ENCODE measurements around the gene ZNF605.
"Not testable (repeated sequence)": the region's sequence is repeated elsewhere in the genome, so short reads cannot be mapped to it uniquely, and the experiment has no call there.

Gene ZNF605

DNA sequence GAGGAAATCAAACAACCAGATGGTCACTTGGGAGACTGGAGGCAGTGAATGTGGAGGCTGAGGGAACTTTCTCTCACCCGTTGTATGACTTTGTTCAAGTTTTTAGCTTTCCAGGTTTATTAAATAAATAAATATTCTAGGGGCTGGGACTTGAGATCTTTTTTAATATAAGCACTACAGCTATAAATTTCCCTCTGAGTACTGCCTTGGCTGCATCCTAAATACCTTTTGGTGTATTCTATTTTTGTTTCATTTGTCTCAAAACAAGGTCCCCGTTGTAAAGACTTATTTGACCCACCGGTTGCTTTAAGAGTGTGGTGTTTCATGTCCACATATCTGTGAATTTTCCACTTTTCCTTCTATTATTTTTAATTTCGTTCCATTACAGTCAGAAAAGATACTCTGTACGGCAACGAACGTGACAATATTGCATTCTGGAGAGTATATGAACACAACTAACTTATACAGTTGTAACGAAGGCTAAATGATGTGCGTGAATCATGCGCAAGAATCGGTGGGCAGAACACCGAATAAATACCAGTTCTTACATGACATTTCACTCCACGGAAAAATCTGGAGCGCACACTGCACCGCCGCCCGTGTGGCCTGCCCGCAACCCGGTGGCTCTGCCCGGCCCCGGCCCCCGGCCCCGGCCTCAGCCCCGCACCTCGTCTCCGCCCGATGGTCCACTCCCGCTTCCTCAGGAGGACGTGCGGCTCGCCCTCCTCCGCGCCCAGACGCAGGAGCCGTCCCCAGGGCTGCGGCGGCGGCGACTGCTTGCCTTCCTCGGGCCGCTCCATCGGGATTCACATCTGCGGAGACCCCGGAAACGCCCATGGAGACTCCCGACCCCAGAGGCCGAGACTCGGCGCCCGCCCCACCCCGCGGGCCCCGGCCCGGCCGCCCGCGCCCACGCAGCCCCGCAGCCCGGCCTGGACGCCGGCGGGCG lies 69.3 kb downstream of the ZNF605 start:
- H3K9me3 ChIP-seq (ENCODE audit: control insufficient read depth, low read length): no peaks in the 10 kb centered on the region
- H3K9ac ChIP-seq (ENCODE audit: low read length): peak overlapping the region; percentile 76
- H3K4me1 ChIP-seq (ENCODE audit: control insufficient read depth, insufficient read depth, low read length): peaks cover 5% of the 10 kb centered on the region
- H3K27me3 ChIP-seq (ENCODE audit: control insufficient read depth, insufficient read depth, low read length): no peaks in the 10 kb centered on the region
- no peaks in the 10 kb centered on the region for H3K36me3 ChIP-seq (ENCODE audit: control insufficient read depth, insufficient read depth, low read length)
- peak overlapping the region; percentile 9 for H3K4me3 ChIP-seq (ENCODE audit: low read length)

GRCh38 chr12:132881818-132882217 lies 74.3 kb downstream of the ZNF605 start:
- no peak overlapping the region for H3K4me3 ChIP-seq (ENCODE audit: low read length)
- no peaks in the 10 kb centered on the region for H3K27me3 ChIP-seq (ENCODE audit: control insufficient read depth, insufficient read depth, low read length)
- H3K9ac ChIP-seq (ENCODE audit: low read length): no peak overlapping the region
- H3K9me3 ChIP-seq (ENCODE audit: control insufficient read depth, low read length): no peaks in the 10 kb centered on the region
- H3K36me3 ChIP-seq (ENCODE audit: control insufficient read depth, insufficient read depth, low read length): peaks cover 5% of the 10 kb centered on the region
- H3K4me1 ChIP-seq (ENCODE audit: control insufficient read depth, insufficient read depth, low read length): peaks cover 5% of the 10 kb centered on the region

- not testable (repeated sequence) for H3K27me3 ChIP-seq (ENCODE audit: control insufficient read depth, insufficient read depth, low read length); H3K9ac ChIP-seq (ENCODE audit: low read length); H3K9me3 ChIP-seq (ENCODE audit: control insufficient read depth, low read length); H3K4me1 ChIP-seq (ENCODE audit: control insufficient read depth, insufficient read depth, low read length); H3K4me3 ChIP-seq (ENCODE audit: low read length)
- peaks cover 16% of the 10 kb centered on the region for H3K36me3 ChIP-seq (ENCODE audit: control insufficient read depth, insufficient read depth, low read length)
Measured at GRCh38 chr12:132874620-132875019, 81.5 kb downstream of the ZNF605 start.

GRCh38 chr12:132874175-132874574 lies 81.9 kb downstream of the ZNF605 start:
- H3K36me3 ChIP-seq (ENCODE audit: control insufficient read depth, insufficient read depth, low read length): peaks cover 16% of the 10 kb centered on the region
- H3K9me3 ChIP-seq (ENCODE audit: control insufficient read depth, low read length): no peaks in the 10 kb centered on the region

DNA sequence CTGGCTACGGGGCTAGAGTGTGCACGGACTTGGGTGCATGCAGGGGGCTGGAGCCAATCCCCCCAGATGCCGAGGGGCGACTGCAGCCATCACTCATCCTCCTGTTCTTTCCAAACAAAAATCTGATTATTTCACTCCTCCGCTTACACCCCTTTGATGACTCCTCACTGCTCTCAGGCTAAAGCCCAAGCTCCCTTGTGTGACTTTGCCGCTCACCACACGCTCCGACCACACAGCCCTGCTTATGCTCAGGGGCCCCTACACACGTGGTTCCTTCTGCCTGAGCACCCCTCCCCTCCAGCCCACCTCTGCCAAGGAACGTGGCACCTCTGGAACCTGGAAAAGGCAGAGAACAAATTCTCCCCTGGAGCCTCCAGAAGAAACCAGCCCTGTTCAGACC lies 82.4 kb downstream of the ZNF605 start:
- no peak overlapping the region for H3K4me3 ChIP-seq (ENCODE audit: low read length)
- peaks cover 16% of the 10 kb centered on the region for H3K36me3 ChIP-seq (ENCODE audit: control insufficient read depth, insufficient read depth, low read length)
- H3K4me1 ChIP-seq (ENCODE audit: control insufficient read depth, insufficient read depth, low read length): no peaks in the 10 kb centered on the region

More at GRCh38 chr12:132874175-132874574, 81.9 kb downstream of the ZNF605 start:
- Histone ChIP-seq H3K4me3 (ENCODE audit: low read length) (no peak overlapping the region), H3K27me3 (ENCODE audit: control insufficient read depth, insufficient read depth, low read length) (no peaks in the 10 kb centered on the region), H3K9ac (ENCODE audit: low read length) (no peak overlapping the region), H3K4me1 (ENCODE audit: control insufficient read depth, insufficient read depth, low read length) (no peaks in the 10 kb centered on the region)

GRCh38 chr12:132872975-132873421 lies 83.1 kb downstream of the ZNF605 start:
- no peaks in the 10 kb centered on the region for H3K27me3 ChIP-seq (ENCODE audit: control insufficient read depth, insufficient read depth, low read length)
- H3K4me3 ChIP-seq (ENCODE audit: low read length): no peak overlapping the region
- no peaks in the 10 kb centered on the region for H3K4me1 ChIP-seq (ENCODE audit: control insufficient read depth, insufficient read depth, low read length)
- H3K9ac ChIP-seq (ENCODE audit: low read length): no peak overlapping the region
- H3K36me3 ChIP-seq (ENCODE audit: control insufficient read depth, insufficient read depth, low read length): peaks cover 16% of the 10 kb centered on the region
- H3K9me3 ChIP-seq (ENCODE audit: control insufficient read depth, low read length): no peaks in the 10 kb centered on the region

More for the DNA sequence above, 82.4 kb downstream of the ZNF605 start:
- H3K9me3 ChIP-seq (ENCODE audit: control insufficient read depth, low read length): no peaks in the 10 kb centered on the region
- no peak overlapping the region for H3K9ac ChIP-seq (ENCODE audit: low read length)
- H3K27me3 ChIP-seq (ENCODE audit: control insufficient read depth, insufficient read depth, low read length): no peaks in the 10 kb centered on the region

DNA sequence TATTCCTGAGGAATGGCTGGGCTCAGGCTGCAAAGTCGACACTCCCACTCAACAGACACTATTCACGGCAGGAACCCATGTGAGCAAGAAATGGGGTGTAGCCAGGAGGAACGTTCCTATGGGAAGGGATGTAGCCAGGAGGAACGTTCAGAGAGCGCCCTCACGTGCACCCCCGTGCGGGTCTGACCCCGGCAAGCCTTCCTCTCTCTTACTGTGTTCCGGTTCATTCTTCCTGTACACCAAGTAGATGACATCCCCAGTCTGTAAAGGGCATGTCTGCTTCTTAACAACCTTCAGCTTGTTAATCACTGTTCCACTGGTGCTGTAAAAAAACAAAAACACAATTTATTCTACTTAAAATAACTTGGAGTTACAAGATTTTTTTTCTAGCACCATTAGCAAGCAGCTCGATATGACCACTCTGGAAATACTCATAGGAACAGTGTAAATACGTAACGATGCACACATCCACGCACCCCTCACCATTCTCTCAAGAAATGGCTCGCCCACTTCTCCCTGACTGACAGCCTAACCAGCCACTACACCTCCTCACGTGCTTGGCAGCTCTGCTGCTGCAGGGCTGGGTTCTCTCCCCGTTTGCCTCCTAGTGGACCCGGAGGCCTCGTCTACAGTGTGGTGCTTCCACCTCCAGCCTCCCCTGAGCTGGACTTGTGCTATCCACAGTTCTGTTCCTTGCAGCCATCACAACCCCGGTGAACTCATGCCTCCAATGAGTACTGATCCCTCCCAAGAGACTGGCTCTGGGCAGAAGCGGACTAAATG lies 83.8 kb downstream of the ZNF605 start:
- no peaks in the 10 kb centered on the region for H3K9me3 ChIP-seq (ENCODE audit: control insufficient read depth, low read length)
- H3K27me3 ChIP-seq (ENCODE audit: control insufficient read depth, insufficient read depth, low read length): no peaks in the 10 kb centered on the region
- H3K4me3 ChIP-seq (ENCODE audit: low read length): no peak overlapping the region
- peaks cover 17% of the 10 kb centered on the region for H3K36me3 ChIP-seq (ENCODE audit: control insufficient read depth, insufficient read depth, low read length)
- H3K4me1 ChIP-seq (ENCODE audit: control insufficient read depth, insufficient read depth, low read length): no peaks in the 10 kb centered on the region
- H3K9ac ChIP-seq (ENCODE audit: low read length): no peak overlapping the region

DNA sequence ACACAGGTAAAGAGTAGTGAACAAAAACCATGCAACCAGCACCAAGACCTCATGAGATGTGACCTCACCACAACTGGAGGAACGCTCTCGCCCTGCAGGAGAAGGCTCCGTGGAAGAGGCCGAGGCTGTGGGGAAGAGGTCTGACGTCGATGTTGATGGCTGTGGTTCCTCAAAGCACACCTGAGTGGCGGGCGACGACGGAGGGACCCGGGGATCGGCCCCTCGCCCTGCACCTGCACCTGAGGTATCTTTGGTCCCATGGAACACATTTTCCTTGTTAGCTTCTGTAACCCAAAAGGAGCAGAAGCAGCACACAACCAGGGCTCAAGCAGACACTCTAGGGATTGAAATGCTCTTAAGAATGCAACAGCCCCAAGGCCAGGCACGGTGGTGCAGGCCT lies 86.6 kb downstream of the ZNF605 start:
- peaks cover 20% of the 10 kb centered on the region for H3K36me3 ChIP-seq (ENCODE audit: control insufficient read depth, insufficient read depth, low read length)

More for the DNA sequence above, 86.6 kb downstream of the ZNF605 start:
- Histone ChIP-seq H3K4me3 (ENCODE audit: low read length) (no peak overlapping the region), H3K9ac (ENCODE audit: low read length) (no peak overlapping the region), H3K4me1 (ENCODE audit: control insufficient read depth, insufficient read depth, low read length) (no peaks in the 10 kb centered on the region), H3K27me3 (ENCODE audit: control insufficient read depth, insufficient read depth, low read length) (no peaks in the 10 kb centered on the region), H3K9me3 (ENCODE audit: control insufficient read depth, low read length) (no peaks in the 10 kb centered on the region)
